Tibial nerve (tissue), 4 donors: ENCODE results near the gene NUP85. TPM values are rescaled to one million over a fixed set of nuclear protein-coding genes. Genes with fewer than 3 reads are reported as not detected.
"Not testable (repeated sequence)": the region's sequence is repeated elsewhere in the genome, so short reads cannot be mapped to it uniquely, and the experiment has no call there.

Experiments used
- DNase-seq, 2 donors: peaks; one replicate each; pipeline ENCODE4 v3.0.0-alpha.2; 2019; ENCODE audit warnings: low spot score in 2 of 2
- H3K27ac ChIP-seq, 4 donors: fragments of 200-600 bp; sonication (generic) in 3 of 4; one replicate each; pipeline ENCODE4 v1.5.1; 2017 to 2019; ENCODE audit warnings: mild to moderate bottlenecking in 1 of 4
- H3K27me3 ChIP-seq, 2 donors: fragments of 200-600 bp; sonication (generic) in 1 of 2; one replicate each; pipeline versions ENCODE4 v1.5.1 to v1.6.0; 2017 to 2019
- H3K36me3 ChIP-seq, 3 donors: fragments of 200-600 bp; sonication (generic); one replicate each; pipeline ENCODE4 v1.5.1; 2018 to 2019
- H3K4me1 ChIP-seq, 4 donors: fragments of 200-600 bp; sonication (generic) in 3 of 4; one replicate each; pipeline ENCODE4 v1.5.1; 2017 to 2019
- H3K4me3 ChIP-seq, 4 donors: fragments of 200-600 bp; sonication (generic) in 3 of 4; one replicate each; pipeline ENCODE4 v1.5.1; 2017 to 2019; ENCODE audit warnings: mild to moderate bottlenecking in 1 of 4, moderate library complexity in 1 of 4
- H3K9me3 ChIP-seq, 4 donors: fragments of 200-600 bp; sonication (generic) in 3 of 4; one replicate each; pipeline ENCODE4 v1.5.1; 2017 to 2019
- CTCF ChIP-seq, 5 experiments: fragments of 200-600 bp in 3 of 5; fragments of 450-650 bp in 2 of 5; sonication (generic) in 3 of 5; IDR thresholded peaks; one replicate each; pipeline ENCODE4 v1.5.1; 2016 to 2019; ENCODE audit warnings: antibody characterized with exemption in 5 of 5, mild to moderate bottlenecking in 3 of 5, moderate library complexity in 2 of 5
- EP300 ChIP-seq, 2 donors: sonication (generic); formaldehyde crosslinking; IDR thresholded peaks; one replicate each; pipeline ENCODE4 v1.6.1; 2017; ENCODE audit warnings: antibody characterized with exemption in 2 of 2, mild to moderate bottlenecking in 1 of 2
- POLR2A ChIP-seq, 2 donors: fragments of 450-650 bp; IDR thresholded peaks; one replicate each; pipeline ENCODE4 v1.6.1; 2017; ENCODE audit warnings: antibody characterized with exemption in 2 of 2, mild to moderate bottlenecking in 2 of 2, moderate library complexity in 2 of 2
- WGBS, 2 donors: methylation state at CpG; one replicate each; pipeline ENCODE4 v1.1.5; 2018; 5-methylcytosine and 5-hydroxymethylcytosine counted together
- total RNA-seq, 4 donors: library from RNA; depleted of rRNA; stranded (reverse); fragments of >200 nt; gene quantifications; one replicate each; pipeline ENCODE4 v1.1.0, GENCODE V29; 2016

Gene NUP85
- total RNA-seq, 4 donors from 2014 or later, result 38.1 to 68.6 (median 53.2) TPM

GRCh38 chr17:75271955-75272847 lies 66.7 kb downstream of the NUP85 start:
- WGBS, 2 donors, result 53 to 55% methylated on average over 24 of the region's 24 CpGs
- Histone ChIP-seq H3K27me3 (no peaks in the 10 kb centered on the region), H3K9me3 (no peaks in the 10 kb centered on the region), H3K4me1 (peaks cover 0 to 41% (median 15%) of the 10 kb centered on the region in 4 donors), H3K27ac (peak overlapping the region in 3 of 4 donors; percentile 91 to 97 (median 93)), H3K36me3 (peaks cover 0 to 32% (median 0%) of the 10 kb centered on the region in 3 donors), H3K4me3 (peak overlapping the region; percentile 53 to 87 (median 76))
- TF ChIP-seq EP300 (IDR thresholded peaks at IDR 0.05), result no peak
- TF ChIP-seq POLR2A (IDR thresholded peaks at IDR 0.05), result no peak
- TF ChIP-seq CTCF (IDR thresholded peaks at IDR 0.05), result no peak
- DNase-seq, result no peak

GRCh38 chr17:75272848-75273184 lies 67.3 kb downstream of the NUP85 start:
- Histone ChIP-seq H3K27ac (peak overlapping the region in 1 of 4 donors; percentile 93), H3K27me3 (no peaks in the 10 kb centered on the region), H3K4me1 (peaks cover 0 to 35% (median 14%) of the 10 kb centered on the region in 4 donors), H3K4me3 (no peak overlapping the region), H3K9me3 (no peaks in the 10 kb centered on the region), H3K36me3 (peaks cover 0 to 32% (median 0%) of the 10 kb centered on the region in 3 donors)
- TF ChIP-seq EP300 (IDR thresholded peaks at IDR 0.05) (no peak), CTCF (IDR thresholded peaks at IDR 0.05) (no peak), POLR2A (IDR thresholded peaks at IDR 0.05) (no peak)
- DNase-seq, result no peak
- WGBS, 2 donors, result 68 to 78% methylated on average over 3 of the region's 3 CpGs

- Histone ChIP-seq H3K9me3 (no peaks in the 10 kb centered on the region), H3K36me3 (peaks cover 0 to 37% (median 0%) of the 10 kb centered on the region in 3 donors), H3K4me1 (peaks cover 0 to 23% (median 12%) of the 10 kb centered on the region in 4 donors), H3K27ac (no peak overlapping the region), H3K27me3 (no peaks in the 10 kb centered on the region), H3K4me3 (no peak overlapping the region)
- TF ChIP-seq POLR2A (IDR thresholded peaks at IDR 0.05) (no peak), CTCF (IDR thresholded peaks at IDR 0.05) (no peak), EP300 (IDR thresholded peaks at IDR 0.05) (no peak)
- WGBS, 2 donors, result 45 to 61% methylated on average over 7 of the region's 7 CpGs
- no peak for DNase-seq
These were observed 68.7 kb downstream of the NUP85 start for GRCh38 chr17:75273977-75274708.

GRCh38 chr17:75277664-75278071 lies 72.2 kb downstream of the NUP85 start:
- H3K36me3 ChIP-seq, result peaks cover 0 to 58% (median 7%) of the 10 kb centered on the region in 3 donors
- H3K27me3 ChIP-seq, result no peaks in the 10 kb centered on the region
- H3K9me3 ChIP-seq, result no peaks in the 10 kb centered on the region
- TF ChIP-seq POLR2A (IDR thresholded peaks at IDR 0.05), result no peak
- no peak for TF ChIP-seq EP300 (IDR thresholded peaks at IDR 0.05)
- TF ChIP-seq CTCF (IDR thresholded peaks at IDR 0.05), result no peak
- H3K4me3 ChIP-seq, result no peak overlapping the region
- peaks cover 0 to 3% (median 0%) of the 10 kb centered on the region in 4 donors for H3K4me1 ChIP-seq
- peak overlapping the region in 1 of 4 donors; percentile 8 for H3K27ac ChIP-seq
- no peak for DNase-seq
- WGBS, 2 donors, result 76 to 80% methylated on average over 6 of the region's 6 CpGs

- H3K27me3 ChIP-seq, H3K4me3 ChIP-seq, H3K4me1 ChIP-seq, DNase-seq, H3K9me3 ChIP-seq, H3K27ac ChIP-seq: not testable (repeated sequence)
- 95 to 96% methylated on average over 4 of the region's 4 CpGs for WGBS, 2 donors
- peaks cover 0 to 70% (median 7%) of the 10 kb centered on the region in 3 donors for H3K36me3 ChIP-seq
These were observed 74.7 kb downstream of the NUP85 start for GRCh38 chr17:75280189-75280588.
